ENCODE measurements around the gene MYH13. TPM values are rescaled to one million over a fixed set of nuclear protein-coding genes. Genes with fewer than 3 reads are reported as not detected.

MYH13 gene
- total and polyA plus RNA-seq, 2 of the 13 experiments (the other 11 are each of a cell fraction or from before 2014, with no cell fraction given): not detected

DNA sequence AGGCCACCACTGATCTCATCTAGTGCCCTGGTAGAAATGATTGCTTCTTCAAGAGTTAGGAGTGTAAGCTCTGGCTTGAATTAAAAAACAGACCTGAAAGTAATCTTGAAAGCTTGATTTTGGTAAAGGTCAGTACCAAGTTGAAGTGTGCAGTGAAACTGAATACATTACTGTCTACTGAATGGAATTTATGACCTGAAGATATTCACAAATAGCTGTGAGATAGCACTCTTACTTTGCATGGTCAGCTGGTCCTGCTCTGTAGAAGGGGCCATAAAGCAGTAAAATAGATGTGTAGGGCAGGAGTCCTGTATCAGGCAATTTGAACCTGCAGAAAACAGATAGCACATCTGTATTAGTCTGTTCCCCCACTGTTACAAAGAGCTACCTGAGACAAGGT, 78.6 kb downstream of the MYH13 start:
- H3K4me3 ChIP-seq (replicated peaks in 1 of 3; ENCODE audit: insufficient read depth in 1 of 3, low read depth in 2 of 3, low read length in 3 of 3): no peak overlapping the region
- no peaks in the 10 kb centered on the region for H3K36me3 ChIP-seq (replicated peaks in 1 of 2; ENCODE audit: control insufficient read depth in 1 of 2, insufficient read depth in 2 of 2, low read length in 2 of 2)
- FAIRE-seq (no peak), ATAC-seq (no peak), DNase-seq (ENCODE audit: low spot score) (no peak)
- no peak overlapping the region for H2AFZ ChIP-seq (ENCODE audit: low read length)
- ChIA-PET POLR2A (no interaction called here), CTCF (ENCODE audit: low intra/inter-chr PET ratio, low total read pairs) (no interaction called here)
- intact Hi-C loops (cut with micrococcal nuclease; ENCODE audit: unreplicated experiment) (no loop called here), in situ Hi-C loops (cut with HindIII; ENCODE audit: extremely low pct_ligation_motif_present, low pct_unique_long_range_greater_than_20kb) (no loop called here)
- H3K9ac ChIP-seq (ENCODE audit: insufficient read depth, low read depth, low read length): no peak overlapping the region
- H3K27ac ChIP-seq (ENCODE audit: extremely low read length, insufficient read depth, low read length): no peak overlapping the region
- peaks cover 5% of the 10 kb centered on the region for H3K4me1 ChIP-seq (ENCODE audit: insufficient read depth, low read length)
- 0 out of 5 replicates have a peak, but pooled peaks cover 0 to 3% of the 10 kb centered on the region in 2 experiments for H3K27me3 ChIP-seq (ENCODE audit: control insufficient read depth in 1 of 2, insufficient read depth in 2 of 2, low read length in 2 of 2)
- H3K4me2 ChIP-seq (ENCODE audit: low read depth, low read length): no peak overlapping the region
- no peaks in the 10 kb centered on the region for H3K79me2 ChIP-seq (ENCODE audit: insufficient read depth, low read length)
- TF ChIP-seq HMG20B (CRISPR knock-in tag; conservative IDR thresholded peaks at IDR 0.05): no peak
- TF ChIP-seq TRIM24 (CRISPR knock-in tag; IDR thresholded peaks at IDR 0.05): no peak
- no peaks in the 10 kb centered on the region for H4K20me1 ChIP-seq (ENCODE audit: insufficient read depth, low read length)
- BruUV-seq (replicated peaks): no TSS peak
- H3K9me3 ChIP-seq (ENCODE audit: low read length): no peaks in the 10 kb centered on the region

GRCh38 chr17:10292057-10292937, 80.5 kb downstream of the MYH13 start:
- CTCF ChIA-PET (ENCODE audit: low intra/inter-chr PET ratio, low total read pairs): no interaction called here
- BruUV-seq (replicated peaks): no TSS peak
- intact Hi-C loops (cut with micrococcal nuclease; ENCODE audit: unreplicated experiment) (no loop called here), in situ Hi-C loops (cut with HindIII; ENCODE audit: extremely low pct_ligation_motif_present, low pct_unique_long_range_greater_than_20kb) (no loop called here)
- H4K20me1 ChIP-seq (ENCODE audit: insufficient read depth, low read length): no peaks in the 10 kb centered on the region
- H2AFZ ChIP-seq (ENCODE audit: low read length): no peak overlapping the region
- H3K4me1 ChIP-seq (ENCODE audit: insufficient read depth, low read length): peaks cover 5% of the 10 kb centered on the region
- POLR2A ChIA-PET: no interaction called here
- no peak overlapping the region for H3K4me2 ChIP-seq (ENCODE audit: low read depth, low read length)
- ATAC-seq (no peak), DNase-seq (ENCODE audit: low spot score) (no peak), FAIRE-seq (no peak)
- H3K9me3 ChIP-seq (ENCODE audit: low read length): no peaks in the 10 kb centered on the region
- H3K9ac ChIP-seq (ENCODE audit: insufficient read depth, low read depth, low read length): no peak overlapping the region
- 42% methylated on average over 12 of the region's 12 CpGs for WGBS (ENCODE audit: low lambda C conversion rate)
- H3K79me2 ChIP-seq (ENCODE audit: insufficient read depth, low read length): no peaks in the 10 kb centered on the region
- no peak overlapping the region for H3K27ac ChIP-seq (ENCODE audit: extremely low read length, insufficient read depth, low read length)
- H3K36me3 ChIP-seq (replicated peaks in 1 of 2; ENCODE audit: control insufficient read depth in 1 of 2, insufficient read depth in 2 of 2, low read length in 2 of 2): no peaks in the 10 kb centered on the region
- H3K4me3 ChIP-seq (replicated peaks in 1 of 3; ENCODE audit: insufficient read depth in 1 of 3, low read depth in 2 of 3, low read length in 3 of 3): no peak overlapping the region
- H3K27me3 ChIP-seq (ENCODE audit: control insufficient read depth in 1 of 2, insufficient read depth in 2 of 2, low read length in 2 of 2): 0 out of 5 replicates have a peak, but pooled peaks cover 0 to 3% of the 10 kb centered on the region in 2 experiments
- TF ChIP-seq ZBTB8A (CRISPR knock-in tag; IDR thresholded peaks at IDR 0.05; ENCODE audit: borderline replicate concordance, low read depth): no peak
- no peak for TF ChIP-seq STAT5B (CRISPR knock-in tag; IDR thresholded peaks at IDR 0.05)
- no peak for TF ChIP-seq REST (IDR thresholded peaks at IDR 0.05; ENCODE audit: borderline replicate concordance in 1 of 2, low read depth in 1 of 2, low read length in 2 of 2)
- no peak for TF ChIP-seq MTF2 (CRISPR knock-in tag; IDR thresholded peaks at IDR 0.05; ENCODE audit: borderline replicate concordance)
- TF ChIP-seq MTA1 (CRISPR knock-in tag; IDR thresholded peaks at IDR 0.05; ENCODE audit: borderline replicate concordance): no peak
- no peak for TF ChIP-seq ZNF644 (CRISPR knock-in tag; IDR thresholded peaks at IDR 0.05; ENCODE audit: low read depth)
- TF ChIP-seq DBP (CRISPR knock-in tag; IDR thresholded peaks at IDR 0.05; ENCODE audit: not compliant biosample characterization): no peak
- no peak for TF ChIP-seq SKIL (CRISPR knock-in tag; IDR thresholded peaks at IDR 0.05; ENCODE audit: borderline replicate concordance)

Data from HepG2 (cell line).